LNCAP (cell line): ENCODE data around the gene SEPTIN1.

ENCODE experiments used
- TF ChIP-seq, protein P1 (sequence below): fragments of 450-650 bp; IDR thresholded peaks from 2 replicates; pipeline ENCODE4 v1.5.1; 2017; ENCODE audit warnings: mild to moderate bottlenecking

Gene SEPTIN1

DNA sequence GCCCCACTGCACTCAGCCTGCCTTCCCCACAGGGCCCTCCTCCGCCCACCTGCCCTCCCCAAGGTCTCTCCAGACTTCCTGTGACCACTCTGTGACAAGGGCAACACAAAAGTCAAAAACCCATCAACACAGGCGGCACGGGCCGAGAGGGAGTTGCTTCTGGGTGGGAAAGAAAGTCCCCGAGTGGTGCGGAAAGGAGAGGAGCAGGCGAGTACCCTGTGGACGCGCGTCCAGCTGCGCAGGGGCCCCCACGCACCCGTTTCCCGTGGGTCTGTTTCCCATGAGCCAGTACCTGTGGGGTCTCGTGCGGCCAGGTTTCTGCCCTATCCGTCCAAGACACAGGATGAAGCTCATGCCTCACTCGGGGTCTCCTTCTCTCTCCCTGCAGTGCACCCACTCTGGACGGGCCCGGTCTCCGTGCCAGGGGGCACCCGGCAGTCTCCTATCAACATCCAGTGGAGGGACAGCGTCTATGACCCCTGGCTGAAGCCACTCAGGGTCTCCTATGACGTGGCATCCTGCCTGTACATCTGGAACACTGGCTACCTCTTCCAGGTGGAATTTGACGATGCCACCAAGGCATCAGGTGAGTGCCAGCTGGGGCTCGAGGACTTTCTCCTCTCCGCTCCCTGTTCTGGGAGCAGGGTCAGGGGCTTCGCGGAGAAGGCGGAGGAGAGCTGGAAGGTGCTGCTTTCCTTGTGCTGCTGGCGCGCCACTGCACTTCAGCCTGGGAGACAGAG lies 39.4 kb downstream of the SEPTIN1 start:
- TF ChIP-seq, protein P1, sequence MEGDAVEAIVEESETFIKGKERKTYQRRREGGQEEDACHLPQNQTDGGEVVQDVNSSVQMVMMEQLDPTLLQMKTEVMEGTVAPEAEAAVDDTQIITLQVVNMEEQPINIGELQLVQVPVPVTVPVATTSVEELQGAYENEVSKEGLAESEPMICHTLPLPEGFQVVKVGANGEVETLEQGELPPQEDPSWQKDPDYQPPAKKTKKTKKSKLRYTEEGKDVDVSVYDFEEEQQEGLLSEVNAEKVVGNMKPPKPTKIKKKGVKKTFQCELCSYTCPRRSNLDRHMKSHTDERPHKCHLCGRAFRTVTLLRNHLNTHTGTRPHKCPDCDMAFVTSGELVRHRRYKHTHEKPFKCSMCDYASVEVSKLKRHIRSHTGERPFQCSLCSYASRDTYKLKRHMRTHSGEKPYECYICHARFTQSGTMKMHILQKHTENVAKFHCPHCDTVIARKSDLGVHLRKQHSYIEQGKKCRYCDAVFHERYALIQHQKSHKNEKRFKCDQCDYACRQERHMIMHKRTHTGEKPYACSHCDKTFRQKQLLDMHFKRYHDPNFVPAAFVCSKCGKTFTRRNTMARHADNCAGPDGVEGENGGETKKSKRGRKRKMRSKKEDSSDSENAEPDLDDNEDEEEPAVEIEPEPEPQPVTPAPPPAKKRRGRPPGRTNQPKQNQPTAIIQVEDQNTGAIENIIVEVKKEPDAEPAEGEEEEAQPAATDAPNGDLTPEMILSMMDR, result no peak

DNA sequence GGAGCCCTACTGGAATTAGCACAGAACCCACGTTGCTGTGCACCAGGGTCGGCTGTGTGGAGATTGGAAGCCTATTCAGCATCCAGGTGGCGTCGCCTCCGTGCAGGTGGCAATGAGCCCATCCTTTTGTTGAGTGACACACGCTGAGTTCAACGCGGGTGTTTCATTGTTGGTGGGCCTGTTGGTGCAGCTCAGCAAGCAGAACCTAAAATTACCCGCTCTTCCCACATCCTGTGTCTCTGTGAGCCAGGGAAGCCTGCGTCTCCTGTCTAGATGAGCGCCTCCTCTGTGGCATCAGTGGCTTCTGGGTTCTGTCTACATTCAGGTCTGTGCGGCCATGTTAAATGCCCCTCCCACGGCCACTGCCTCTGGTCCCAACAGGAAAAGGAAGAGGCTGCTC lies 41.7 kb downstream of the SEPTIN1 start:
- TF ChIP-seq, protein P1, result no peak

DNA sequence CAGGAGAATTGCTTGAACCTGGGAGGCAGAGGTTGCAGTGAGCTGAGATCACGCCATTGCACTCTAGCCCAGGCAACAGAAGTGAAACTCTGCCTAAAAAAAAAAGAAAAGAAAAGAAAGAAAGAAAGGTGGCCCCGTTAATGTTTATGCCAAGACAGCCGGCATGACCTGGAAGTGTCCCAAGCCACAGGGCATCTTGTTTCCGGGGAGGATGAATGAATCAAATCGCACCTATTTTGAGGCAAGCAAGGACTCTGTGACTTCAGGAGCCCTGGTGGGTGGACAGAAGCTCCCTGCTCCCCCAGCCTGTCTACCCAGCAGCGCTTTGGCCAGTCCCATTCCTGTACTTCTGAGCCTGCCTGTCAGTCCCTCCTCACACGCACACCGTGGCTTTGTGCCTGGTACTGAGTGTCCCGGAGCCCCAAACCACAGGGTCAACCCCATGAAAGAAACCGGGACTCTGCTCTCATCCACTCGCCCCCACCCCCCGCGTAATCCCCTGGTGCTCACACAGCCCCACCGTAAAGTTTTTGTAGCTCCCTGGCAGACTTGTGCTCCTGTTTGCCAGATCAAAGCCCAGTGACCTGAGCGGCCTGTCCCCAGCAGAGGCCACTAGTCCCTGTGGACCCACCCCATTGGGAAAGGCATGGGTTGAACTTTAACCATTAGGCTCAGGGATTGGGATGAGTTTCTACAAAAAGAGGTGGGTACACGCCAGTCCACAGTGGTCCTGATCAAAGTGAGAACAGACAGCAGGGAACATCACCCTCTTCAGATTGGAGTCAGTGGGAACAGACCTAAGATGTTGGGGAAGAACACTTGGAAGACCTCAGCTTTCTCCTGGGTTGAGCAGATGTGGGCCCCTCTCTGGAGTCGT lies 46.5 kb downstream of the SEPTIN1 start:
- TF ChIP-seq, protein P1, result no peak
